ENCODE results near the gene ANKRD13B. TPM values are rescaled to one million over a fixed set of nuclear protein-coding genes. Genes with fewer than 3 reads are reported as not detected.

The ANKRD13B gene
- total and polyA plus RNA-seq, 2 of the 13 experiments (the other 11 are each of a cell fraction or from before 2014, with no cell fraction given): 1.7 to 1.8 TPM

DNA sequence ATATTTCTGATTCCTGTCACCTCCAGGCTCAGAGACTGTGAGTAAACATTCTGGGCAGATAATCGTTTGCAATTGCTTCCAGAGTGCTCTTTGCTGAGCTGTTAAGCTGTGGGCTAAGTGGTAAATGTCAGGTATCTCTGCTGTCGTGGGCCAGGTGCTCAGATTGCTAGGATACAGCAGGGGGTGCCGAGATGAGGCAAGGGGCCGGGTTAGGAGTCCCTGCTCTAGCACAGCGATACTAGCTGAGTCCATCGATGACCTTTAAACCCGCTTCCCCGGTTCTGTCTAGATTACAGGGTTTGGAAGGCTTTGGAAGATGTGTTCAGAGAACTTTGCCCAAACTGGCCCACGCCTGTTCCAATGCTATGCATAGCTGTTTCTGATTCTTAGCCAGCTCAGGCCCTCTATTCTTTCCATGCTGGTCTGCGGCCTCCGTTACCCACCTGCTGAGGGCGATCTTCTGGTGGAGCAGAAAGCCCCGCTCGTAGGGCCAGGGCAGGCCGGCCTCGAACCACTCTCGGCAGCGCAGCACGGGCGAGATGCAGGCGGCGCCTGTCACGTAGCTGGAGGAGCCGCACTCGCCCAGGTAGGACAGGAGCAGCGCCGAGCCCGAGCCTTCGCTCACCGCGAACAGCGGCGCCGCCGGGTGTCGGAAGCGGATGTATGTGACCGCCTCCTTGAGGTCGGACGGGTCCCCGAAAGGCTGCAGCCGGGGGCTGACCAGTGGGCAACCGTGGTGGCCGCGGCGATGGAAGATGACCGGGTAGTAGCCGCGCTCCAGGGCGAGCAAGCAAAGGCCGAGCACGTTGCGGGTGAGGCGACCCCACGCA is 27.1 kb upstream of the ANKRD13B start (continued):
- TF ChIP-seq ZNF34 (CRISPR knock-in tag; IDR thresholded peaks at IDR 0.05; ENCODE audit: borderline replicate concordance): no peak
- no peak for TF ChIP-seq U2AF1 (optimal IDR thresholded peaks at IDR 0.05; ENCODE audit: low read depth, low read length)
- no peak for TF ChIP-seq ZSCAN12 (CRISPR knock-in tag; IDR thresholded peaks at IDR 0.05)
- TF ChIP-seq SNAI1 (CRISPR knock-in tag; IDR thresholded peaks at IDR 0.05; ENCODE audit: borderline replicate concordance): peak; percentile 82; the same call in 1 of the 2 replicates
- TF ChIP-seq ZNF20 (CRISPR knock-in tag; IDR thresholded peaks at IDR 0.05): 0 out of 2 replicates have a peak, but pooled peaks have one; percentile 88
- TF ChIP-seq BCL6 (CRISPR knock-in tag; IDR thresholded peaks at IDR 0.05): peak; percentile 65
- TF ChIP-seq KLF13 (CRISPR knock-in tag; IDR thresholded peaks at IDR 0.05): no peak
- TF ChIP-seq AFF4 (CRISPR knock-in tag; IDR thresholded peaks at IDR 0.05): no peak
- no peak for TF ChIP-seq ZNF841 (CRISPR knock-in tag; IDR thresholded peaks at IDR 0.05; ENCODE audit: borderline replicate concordance)
- TF ChIP-seq ZNF724P (CRISPR knock-in tag; IDR thresholded peaks at IDR 0.05; ENCODE audit: borderline replicate concordance): 0 out of 2 replicates have a peak, but pooled peaks have one; percentile 3
- TF ChIP-seq ZNF432 (CRISPR knock-in tag; IDR thresholded peaks at IDR 0.05; ENCODE audit: borderline replicate concordance): no peak
- TF ChIP-seq, protein P1, sequence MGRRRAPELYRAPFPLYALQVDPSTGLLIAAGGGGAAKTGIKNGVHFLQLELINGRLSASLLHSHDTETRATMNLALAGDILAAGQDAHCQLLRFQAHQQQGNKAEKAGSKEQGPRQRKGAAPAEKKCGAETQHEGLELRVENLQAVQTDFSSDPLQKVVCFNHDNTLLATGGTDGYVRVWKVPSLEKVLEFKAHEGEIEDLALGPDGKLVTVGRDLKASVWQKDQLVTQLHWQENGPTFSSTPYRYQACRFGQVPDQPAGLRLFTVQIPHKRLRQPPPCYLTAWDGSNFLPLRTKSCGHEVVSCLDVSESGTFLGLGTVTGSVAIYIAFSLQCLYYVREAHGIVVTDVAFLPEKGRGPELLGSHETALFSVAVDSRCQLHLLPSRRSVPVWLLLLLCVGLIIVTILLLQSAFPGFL (CRISPR knock-in tag; IDR thresholded peaks at IDR 0.05): no peak
- TF ChIP-seq ZNF136 (CRISPR knock-in tag; IDR thresholded peaks at IDR 0.05; ENCODE audit: low read depth): no peak
- TF ChIP-seq CBX1 (IDR thresholded peaks at IDR 0.05; ENCODE audit: low read depth): no peak
- TF ChIP-seq SSRP1 (CRISPR knock-in tag; IDR thresholded peaks at IDR 0.05): no peak
- TF ChIP-seq GATAD2A (CRISPR knock-in tag; IDR thresholded peaks at IDR 0.05): 0 out of 2 replicates have a peak, but pooled peaks have one; percentile 3
- peak; percentile 21; the same call in 1 of the 2 replicates for TF ChIP-seq ZNF83 (CRISPR knock-in tag; IDR thresholded peaks at IDR 0.05; ENCODE audit: borderline replicate concordance)
- no peak for TF ChIP-seq DNMT3B (CRISPR knock-in tag; conservative IDR thresholded peaks at IDR 0.05)
- TF ChIP-seq CHD4 (IDR thresholded peaks at IDR 0.05; ENCODE audit: borderline replicate concordance, low read length): no peak
- no peak for TF ChIP-seq ZKSCAN8 (CRISPR knock-in tag; IDR thresholded peaks at IDR 0.05; ENCODE audit: borderline replicate concordance)
- 0 out of 2 replicates have a peak, but pooled peaks have one; percentile 31 for TF ChIP-seq HOXA3 (CRISPR knock-in tag; IDR thresholded peaks at IDR 0.05)
- no peak for TF ChIP-seq ZNF558 (CRISPR knock-in tag; IDR thresholded peaks at IDR 0.05; ENCODE audit: borderline replicate concordance)
- no peak for TF ChIP-seq ZNF766 (CRISPR knock-in tag; IDR thresholded peaks at IDR 0.05; ENCODE audit: borderline replicate concordance)
- TF ChIP-seq ZNF703 (CRISPR knock-in tag; IDR thresholded peaks at IDR 0.05; ENCODE audit: borderline replicate concordance): no peak; the same call in 1 of the 2 replicates
- TF ChIP-seq TARDBP (CRISPR knock-in tag; IDR thresholded peaks at IDR 0.05): peak; percentile 44; the same call in 1 of the 2 replicates
- TF ChIP-seq PCBP1 (IDR thresholded peaks at IDR 0.05; ENCODE audit: borderline replicate concordance, low read depth, low read length): no peak
- TF ChIP-seq ZBTB8A (CRISPR knock-in tag; IDR thresholded peaks at IDR 0.05; ENCODE audit: borderline replicate concordance, low read depth): no peak

All from HepG2 (cell line).